Astrocyte of the spinal cord (primary cell): Measurements from ENCODE around the gene CNBP.
"Not testable (repeated sequence)": the region's sequence is repeated elsewhere in the genome, so short reads cannot be mapped to it uniquely, and the experiment has no call there.

Experiments used
- DNase-seq: peaks from one replicate; pipeline ENCODE4 v3.0.0; 2011; ENCODE audit warnings: low read depth, low spot score
- H3K4me3 ChIP-seq: 2 replicates; pipeline ENCODE4 v1.5.1; 2011; ENCODE audit warnings: low read depth, mild to moderate bottlenecking, low read length, moderate library complexity
- in situ Hi-C: cut with HindIII; loops from 2 replicates; pipeline ENCODE4 v1.10.0; 2017; ENCODE audit warnings: low sequenced_read_pairs
- TF ChIP-seq, protein P1 (sequence below): IDR thresholded peaks from 2 replicates; pipeline ENCODE4 v1.5.1; 2012; ENCODE audit warnings: low read depth, mild to moderate bottlenecking, low read length, inconsistent platforms

Gene CNBP

DNA sequence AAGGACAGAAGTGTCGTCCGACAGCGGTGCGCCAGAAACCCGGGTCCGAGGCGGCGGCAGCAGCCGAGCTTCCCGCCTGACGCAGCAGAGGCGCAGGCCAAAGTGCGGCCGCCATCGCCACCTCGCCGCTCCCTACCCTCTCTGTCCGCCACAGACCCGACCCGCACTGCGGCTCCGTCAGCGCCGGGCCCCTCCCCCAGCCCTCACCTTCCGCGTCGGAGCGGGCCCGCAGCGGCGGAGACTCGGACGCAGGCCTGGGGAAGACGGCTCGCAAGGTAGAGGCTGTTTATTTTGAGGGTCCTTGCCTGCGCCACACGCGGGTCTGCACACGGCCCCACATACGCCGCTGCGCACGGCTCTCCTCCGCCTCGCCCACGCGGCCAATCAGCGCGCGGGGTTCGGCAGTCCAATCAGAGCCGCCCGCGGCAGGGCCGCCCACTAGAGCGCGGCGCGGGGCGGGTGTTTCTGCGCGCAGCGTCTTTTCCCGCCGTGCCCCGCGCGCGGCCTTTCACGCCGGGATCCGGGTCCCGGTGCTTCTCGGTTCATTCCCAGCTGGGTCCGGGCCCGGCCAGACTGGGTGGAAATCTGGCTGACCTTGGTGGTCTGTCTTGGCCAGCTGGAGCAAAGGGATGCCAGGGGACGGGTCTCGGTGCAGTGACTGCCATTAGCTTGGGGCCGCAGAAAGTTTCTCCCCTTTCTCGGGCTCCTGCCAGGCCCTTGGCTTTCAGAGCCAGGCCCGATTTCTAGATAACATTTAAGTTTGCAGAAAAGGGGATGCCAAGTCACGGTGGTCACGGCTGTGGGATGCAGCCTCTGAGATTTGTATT lies at the start of gene CNBP:
CNBP (minus strand) TSS at position 328 of the 827 bp plus-strand sequence. CDS start 12,139 bp downstream, outside the sequence.
- in situ Hi-C loops: no loop called here
- peak; percentile 94 for DNase-seq
- TF ChIP-seq, protein P1, sequence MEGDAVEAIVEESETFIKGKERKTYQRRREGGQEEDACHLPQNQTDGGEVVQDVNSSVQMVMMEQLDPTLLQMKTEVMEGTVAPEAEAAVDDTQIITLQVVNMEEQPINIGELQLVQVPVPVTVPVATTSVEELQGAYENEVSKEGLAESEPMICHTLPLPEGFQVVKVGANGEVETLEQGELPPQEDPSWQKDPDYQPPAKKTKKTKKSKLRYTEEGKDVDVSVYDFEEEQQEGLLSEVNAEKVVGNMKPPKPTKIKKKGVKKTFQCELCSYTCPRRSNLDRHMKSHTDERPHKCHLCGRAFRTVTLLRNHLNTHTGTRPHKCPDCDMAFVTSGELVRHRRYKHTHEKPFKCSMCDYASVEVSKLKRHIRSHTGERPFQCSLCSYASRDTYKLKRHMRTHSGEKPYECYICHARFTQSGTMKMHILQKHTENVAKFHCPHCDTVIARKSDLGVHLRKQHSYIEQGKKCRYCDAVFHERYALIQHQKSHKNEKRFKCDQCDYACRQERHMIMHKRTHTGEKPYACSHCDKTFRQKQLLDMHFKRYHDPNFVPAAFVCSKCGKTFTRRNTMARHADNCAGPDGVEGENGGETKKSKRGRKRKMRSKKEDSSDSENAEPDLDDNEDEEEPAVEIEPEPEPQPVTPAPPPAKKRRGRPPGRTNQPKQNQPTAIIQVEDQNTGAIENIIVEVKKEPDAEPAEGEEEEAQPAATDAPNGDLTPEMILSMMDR: no peak
- peak within 1 kb of the TSS; percentile 87 for H3K4me3 ChIP-seq

DNA sequence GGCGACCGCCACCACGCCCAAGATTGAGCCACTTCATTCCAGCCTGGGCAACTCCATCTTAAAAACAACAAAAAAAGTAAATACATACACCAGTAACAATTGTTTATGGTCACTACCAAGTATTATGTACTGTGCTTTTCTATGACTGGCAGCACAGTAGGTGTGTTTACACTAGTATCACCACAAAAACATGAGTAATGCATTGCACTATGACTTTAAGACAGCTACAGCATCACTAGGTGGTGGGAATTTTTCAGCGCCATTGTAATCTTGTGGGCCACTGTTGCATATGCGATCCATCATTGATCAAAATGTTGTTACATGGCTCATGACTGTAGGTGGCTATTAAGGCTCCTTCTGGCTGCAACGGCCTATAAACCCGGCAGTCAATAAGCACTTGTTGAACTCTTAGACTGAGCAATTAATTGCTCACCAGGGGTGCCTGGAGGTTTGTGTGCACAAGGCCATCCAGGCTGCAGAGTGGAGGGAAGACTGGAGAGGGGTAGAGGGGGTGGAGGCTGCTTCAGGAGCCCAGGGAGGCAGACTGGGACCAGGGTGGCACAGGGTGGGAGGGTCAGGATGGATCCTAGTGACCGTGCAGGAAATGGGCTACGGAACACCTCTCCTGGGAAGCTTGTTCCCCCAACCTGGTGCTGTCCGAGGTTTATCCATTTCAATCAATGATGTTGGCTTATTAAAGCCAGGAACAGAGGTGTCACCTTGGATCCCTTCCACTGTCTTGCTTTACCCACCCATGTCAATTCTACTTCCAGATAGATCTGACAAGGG lies 47.8 kb upstream of the CNBP start:
- in situ Hi-C loops: no loop called here
- DNase-seq: no peak
- TF ChIP-seq, protein P1: no peak
- H3K4me3 ChIP-seq: no peak overlapping the region

DNA sequence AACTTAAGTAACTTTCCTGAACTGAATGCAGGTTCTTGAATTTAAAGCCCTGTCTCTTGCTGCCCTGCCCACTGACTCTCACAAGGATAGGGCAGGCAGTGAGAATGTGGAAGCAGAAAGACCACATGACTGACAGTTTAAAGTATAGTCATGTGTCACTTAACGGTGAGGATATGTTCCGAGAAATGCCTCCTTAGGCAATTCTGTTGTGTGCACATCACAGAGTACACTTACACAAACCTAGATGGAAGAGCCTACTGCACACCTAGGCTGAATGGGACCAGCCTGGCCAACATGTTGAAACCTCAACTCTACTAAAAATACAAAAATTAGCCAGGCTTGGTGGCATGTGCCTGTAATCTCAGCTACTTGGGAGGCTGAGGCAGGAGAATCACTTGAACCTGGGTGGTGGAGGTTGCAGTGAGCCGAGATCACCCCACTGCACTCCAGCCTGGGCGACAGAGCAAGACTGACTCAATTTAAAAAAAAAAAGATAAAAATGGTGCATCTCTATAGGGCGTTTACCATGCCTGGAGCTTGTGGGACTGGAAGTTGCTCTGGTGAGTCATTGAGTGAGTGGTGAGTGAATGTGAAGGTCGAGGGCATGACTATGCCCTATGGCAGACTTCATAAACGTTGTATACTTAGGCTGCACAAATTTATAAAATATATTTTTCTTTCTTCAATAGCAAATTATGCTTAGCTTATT lies 46.8 kb upstream of the CNBP start:
- peak; percentile 75 for DNase-seq
- in situ Hi-C loops: no loop called here
- no peak overlapping the region for H3K4me3 ChIP-seq
- TF ChIP-seq, protein P1: no peak

DNA sequence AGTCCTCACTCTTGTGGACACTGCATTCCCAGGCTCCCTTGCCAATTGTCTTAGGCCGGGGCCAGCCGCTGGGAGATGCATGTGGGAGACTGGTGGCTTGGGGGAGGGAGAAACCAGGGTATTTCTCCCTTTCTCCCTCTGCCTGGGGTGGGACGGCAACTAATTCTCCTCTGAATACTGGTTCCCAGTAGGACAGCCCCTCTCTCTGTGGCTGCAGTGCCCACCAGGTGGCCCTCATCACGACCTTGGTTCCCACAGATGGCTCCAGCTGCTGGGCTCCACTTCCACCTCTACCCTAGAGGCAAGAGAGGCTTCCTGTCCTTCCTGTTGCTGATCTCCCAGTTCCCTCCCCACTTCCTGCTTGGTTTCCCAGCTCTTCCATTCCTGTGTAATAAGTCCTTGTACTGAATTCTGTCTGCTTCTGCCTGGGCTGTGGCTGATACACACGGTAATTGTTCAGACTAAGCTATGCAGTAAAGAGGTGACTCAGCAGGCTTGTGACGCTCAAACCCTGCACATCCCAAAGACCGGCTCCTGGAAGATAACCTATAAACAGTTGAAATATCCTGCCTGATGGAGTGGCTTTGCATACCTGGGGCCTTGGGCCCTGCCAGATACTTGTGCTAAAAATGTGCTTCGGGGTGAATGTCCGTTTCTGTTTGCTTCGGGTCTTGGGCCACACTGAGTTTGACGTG lies 45.3 kb upstream of the CNBP start:
- H3K4me3 ChIP-seq: no peak overlapping the region
- TF ChIP-seq, protein P1: peak; percentile 21
- peak; percentile 69 for DNase-seq
- in situ Hi-C loops: no loop called here

DNA sequence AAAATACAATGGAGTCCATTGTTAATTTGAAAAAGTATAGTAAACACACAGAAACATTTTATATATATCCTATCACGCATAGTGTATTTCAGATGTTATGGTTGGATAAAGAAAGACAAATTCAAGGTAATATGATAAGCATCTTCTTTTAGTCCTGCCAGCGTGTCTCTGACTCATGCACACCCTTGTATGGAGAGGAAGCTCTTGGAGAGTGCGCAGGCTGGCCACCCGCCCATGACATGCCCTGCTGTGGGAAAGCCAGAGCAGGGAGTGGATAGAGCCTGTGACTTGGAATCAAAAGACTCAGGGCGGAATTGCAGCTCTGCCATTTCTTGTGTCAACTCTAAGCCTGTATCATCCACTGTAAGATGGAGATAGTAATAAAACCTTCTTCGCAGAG lies 42.7 kb upstream of the CNBP start:
- in situ Hi-C loops: no loop called here
- TF ChIP-seq, protein P1: no peak
- peak; percentile 93 for DNase-seq
- H3K4me3 ChIP-seq: no peak overlapping the region

DNA sequence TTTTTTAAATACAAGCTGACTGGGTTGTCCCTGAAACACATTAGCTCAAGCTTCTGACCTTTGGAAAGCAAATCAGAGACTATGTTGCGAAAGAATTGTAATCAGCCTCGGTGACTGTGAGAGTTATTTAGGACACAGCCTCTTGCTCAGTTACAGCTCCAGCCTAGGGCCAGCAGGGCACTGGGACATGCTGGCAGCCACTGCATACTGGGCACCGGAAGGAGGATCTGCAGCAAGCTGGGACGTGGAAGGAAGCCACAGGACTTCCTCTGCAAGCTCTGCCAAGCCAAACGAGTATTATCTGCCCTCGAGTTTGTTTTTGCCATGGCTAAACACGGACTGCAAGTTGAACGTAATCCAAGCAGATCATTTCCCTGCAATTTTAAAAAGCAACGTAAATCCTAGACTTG lies 41.3 kb upstream of the CNBP start:
- in situ Hi-C loops: no loop called here
- no peak overlapping the region for H3K4me3 ChIP-seq
- DNase-seq: peak; percentile 41
- TF ChIP-seq, protein P1: no peak

DNA sequence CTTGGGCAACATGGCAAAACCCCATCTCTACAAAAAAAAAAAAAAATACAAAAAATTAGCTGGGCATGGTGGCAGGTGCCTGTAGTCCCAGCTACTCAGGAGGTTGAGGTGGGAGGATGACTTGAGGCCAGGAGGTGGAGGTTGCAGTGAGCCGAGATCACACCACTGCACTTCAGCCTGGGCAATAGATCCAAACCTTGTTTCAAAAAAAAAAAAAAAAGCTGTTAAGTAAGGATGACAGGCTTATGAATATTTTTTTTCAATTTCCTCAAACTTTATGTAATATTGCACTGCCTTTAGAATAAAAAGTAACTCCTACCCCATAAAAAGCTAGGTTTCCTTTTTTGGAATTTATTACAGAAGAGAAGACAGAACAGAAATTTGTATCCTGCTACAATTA lies 40.7 kb upstream of the CNBP start:
- H3K4me3 ChIP-seq, DNase-seq, in situ Hi-C loops: not testable (repeated sequence)
